T47D (cell line): ENCODE data around the gene ACBD5.
"Not testable (repeated sequence)": the region's sequence is repeated elsewhere in the genome, so short reads cannot be mapped to it uniquely, and the experiment has no call there.

Experiments
- DNase-seq, 2 experiments: peaks; one replicate each; pipeline versions ENCODE4 v3.0.0 to v3.0.0-alpha.2; 2011 to 2012; ENCODE audit warnings: low read depth in 1 of 2, low spot score in 1 of 2
- JUND ChIP-seq: IDR thresholded peaks from 2 replicates; pipeline ENCODE4 v1.6.1; 2012; ENCODE audit warnings: low read depth
- in situ Hi-C: cut with HindIII; loops from 2 replicates; pipeline ENCODE4 v1.10.0; 2016; ENCODE audit warnings: low sequenced_read_pairs, low pct_unique_long_range_greater_than_20kb

Gene ACBD5

GRCh38 chr10:27225642-27226257 lies 14.8 kb downstream of the ACBD5 start:
- no peak for DNase-seq
- TF ChIP-seq JUND = no peak
- in situ Hi-C loops = no loop called here

- TF ChIP-seq JUND = no peak
- DNase-seq = no peak
- in situ Hi-C loops = no loop called here
Measured at GRCh38 chr10:27225011-27225590, 15.5 kb downstream of the ACBD5 start.

- TF ChIP-seq JUND = no peak
- peak in 1 of 2 experiments; percentile 58 for DNase-seq
- in situ Hi-C loops = no loop called here
Measured at GRCh38 chr10:27223964-27224363, 16.6 kb downstream of the ACBD5 start.

GRCh38 chr10:27207350-27207749 lies 33.2 kb downstream of the ACBD5 start:
- no peak for TF ChIP-seq JUND
- no peak for DNase-seq
- in situ Hi-C loops = no loop called here

- in situ Hi-C loops = no loop called here
- DNase-seq = no peak
- TF ChIP-seq JUND = no peak
Measured at GRCh38 chr10:27203806-27204205, 36.8 kb downstream of the ACBD5 start.

GRCh38 chr10:27197980-27198620 lies 42.5 kb downstream of the ACBD5 start:
- in situ Hi-C loops = no loop called here
- no peak for DNase-seq
- no peak for TF ChIP-seq JUND

GRCh38 chr10:27192284-27192683 lies 48.3 kb downstream of the ACBD5 start:
- no peak for TF ChIP-seq JUND
- in situ Hi-C loops = no loop called here
- peak in 1 of 2 experiments; percentile 24 for DNase-seq

- no peak for DNase-seq
- no peak for TF ChIP-seq JUND
- in situ Hi-C loops = no loop called here
Measured at GRCh38 chr10:27190508-27190907, 50.1 kb downstream of the ACBD5 start.

- no peak for DNase-seq
- in situ Hi-C loops = no loop called here
- TF ChIP-seq JUND = no peak
Measured at GRCh38 chr10:27188897-27189296, 51.7 kb downstream of the ACBD5 start.

GRCh38 chr10:27188259-27188658 lies 52.3 kb downstream of the ACBD5 start:
- no peak for DNase-seq
- in situ Hi-C loops = no loop called here
- no peak for TF ChIP-seq JUND

- DNase-seq = no peak
- in situ Hi-C loops = no loop called here
- no peak for TF ChIP-seq JUND
Measured at GRCh38 chr10:27169849-27170248, 70.7 kb downstream of the ACBD5 start.

- no peak for TF ChIP-seq JUND
- in situ Hi-C loops = no loop called here
- DNase-seq = no peak
Measured at GRCh38 chr10:27158421-27158820, 82.2 kb downstream of the ACBD5 start.

- DNase-seq = no peak
- no peak for TF ChIP-seq JUND
- in situ Hi-C loops = no loop called here
Measured at GRCh38 chr10:27157150-27157549, 83.4 kb downstream of the ACBD5 start.

GRCh38 chr10:27156566-27156965 lies 84.0 kb downstream of the ACBD5 start:
- in situ Hi-C loops, DNase-seq: not testable (repeated sequence)
